ENCODE results near the gene SMAD3.

The SMAD3 gene

DNA sequence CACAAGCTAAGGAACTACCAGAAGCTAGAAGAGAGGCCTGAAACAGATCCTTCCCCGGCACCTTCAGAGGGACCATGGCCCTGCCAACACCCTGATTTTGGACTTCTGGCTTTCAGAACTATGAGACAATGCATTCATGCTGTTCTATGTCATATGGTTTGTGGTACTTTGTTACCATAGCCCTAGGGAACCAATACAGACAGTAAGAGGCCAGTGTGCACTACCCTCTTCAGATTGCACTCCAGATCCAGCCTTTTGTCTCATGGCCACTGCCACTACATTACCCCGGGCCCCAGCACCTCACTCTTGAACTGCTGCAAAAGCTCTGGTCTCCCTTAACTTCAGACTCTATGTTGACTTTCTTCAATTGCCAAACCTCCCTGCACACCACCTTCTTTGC, 165.1 kb downstream of the SMAD3 start:
- DNase-seq (ENCODE audit: low read depth in 2 of 2) = no peak

DNA sequence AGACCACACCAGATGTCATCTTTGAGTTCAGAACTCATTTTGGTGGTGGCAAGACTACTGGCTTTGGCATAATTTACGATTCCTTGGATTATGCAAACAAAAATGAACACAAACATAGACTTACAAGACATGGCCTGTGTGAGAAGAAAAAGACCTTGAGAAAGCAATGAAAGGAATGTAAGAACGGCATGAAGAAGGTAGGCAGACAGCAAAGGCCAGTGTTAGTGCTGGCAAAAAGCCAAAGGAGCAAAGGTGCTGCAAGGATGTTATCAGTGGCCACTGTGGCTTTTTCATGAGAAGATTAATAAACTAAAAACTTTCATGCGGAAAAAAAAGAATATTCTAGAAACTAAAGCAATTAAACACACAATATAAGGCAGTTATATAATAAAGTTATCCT, 167.2 kb downstream of the SMAD3 start:
- DNase-seq (ENCODE audit: low read depth in 2 of 2) = no peak

DNA sequence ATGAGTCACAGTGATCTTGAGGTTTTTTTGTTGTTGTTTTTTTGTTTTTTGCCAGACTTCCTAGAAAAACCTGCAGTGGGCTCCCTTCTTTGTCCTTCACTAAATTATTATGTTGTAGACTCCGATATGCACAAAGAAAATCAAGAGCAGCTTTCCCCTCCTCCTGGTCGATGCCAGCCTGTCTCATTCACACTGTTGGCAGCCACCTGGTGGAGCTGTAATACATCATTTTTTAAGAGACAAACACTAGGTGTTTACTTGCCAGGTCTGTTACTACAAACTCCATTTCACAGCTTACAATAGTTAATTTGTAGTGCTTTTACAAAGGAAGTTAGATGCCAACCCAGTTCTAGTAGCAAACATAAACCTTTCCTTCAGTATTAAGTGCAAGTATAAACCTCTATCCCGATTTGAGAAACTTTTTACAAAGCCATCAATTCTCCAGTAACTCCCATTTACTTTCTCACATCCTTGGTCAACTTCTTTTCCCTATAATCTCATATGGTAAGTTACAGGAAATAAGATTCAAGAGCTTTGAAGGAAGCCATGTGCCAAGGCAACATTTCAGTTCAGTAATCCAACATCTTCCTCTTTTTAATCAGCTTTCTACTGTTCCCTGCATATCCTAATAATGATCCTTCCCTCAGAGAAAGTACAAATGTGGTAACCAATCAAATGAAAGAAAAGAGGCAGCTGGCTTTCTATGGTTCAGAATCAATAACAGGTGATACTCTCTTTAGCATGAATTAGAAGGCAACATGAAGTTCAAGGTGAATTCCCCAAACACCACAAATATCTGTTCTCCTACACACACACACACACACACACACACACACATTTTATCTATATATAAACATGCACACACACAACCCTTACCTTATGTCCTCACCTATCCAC, 175.1 kb downstream of the SMAD3 start:
- DNase-seq (ENCODE audit: low read depth in 2 of 2) = no peak

- DNase-seq (ENCODE audit: low read depth in 2 of 2) = no peak
These were observed 175.9 kb downstream of the SMAD3 start for GRCh38 chr15:67241132-67241855.

GRCh38 chr15:67242708-67243111, 177.3 kb downstream of the SMAD3 start:
- DNase-seq (ENCODE audit: low read depth in 2 of 2) = no peak
